Endodermal cell (in vitro differentiated cells): ENCODE results near the gene TM9SF1. TPM values are rescaled to one million over a fixed set of nuclear protein-coding genes. Genes with fewer than 3 reads are reported as not detected.

Source experiments
- DNase-seq: peaks from one replicate; pipeline ENCODE4 v3.0.0-alpha.2; 2017
- H3K27ac ChIP-seq: 2 replicates; pipeline ENCODE4 v1.5.1; 2013; ENCODE audit warnings: mild to moderate bottlenecking, low read depth, low read length, moderate library complexity
- H3K27me3 ChIP-seq: 2 replicates; pipeline ENCODE4 v1.6.1; 2013; ENCODE audit warnings: mild to moderate bottlenecking, low read length, moderate library complexity; ENCODE audit not compliant: insufficient read depth, control insufficient read depth, poor library complexity, severe bottlenecking
- H3K36me3 ChIP-seq: 2 replicates; pipeline ENCODE4 v1.7.0; 2013; ENCODE audit warnings: mild to moderate bottlenecking, low read length, moderate library complexity; ENCODE audit not compliant: control insufficient read depth, insufficient read depth
- H3K4me1 ChIP-seq: one replicate; pipeline ENCODE4 v1.7.0; 2013; ENCODE audit warnings: low read length; ENCODE audit not compliant: control insufficient read depth, insufficient read depth
- H3K4me3 ChIP-seq: 2 replicates; pipeline ENCODE4 v1.5.1; 2013; ENCODE audit warnings: mild to moderate bottlenecking, low read length, moderate library complexity
- H3K9ac ChIP-seq: 2 replicates; pipeline ENCODE4 v1.6.1; 2013; ENCODE audit warnings: mild to moderate bottlenecking, low read length, moderate library complexity; ENCODE audit not compliant: poor library complexity, severe bottlenecking; ENCODE audit errors: extremely low read depth
- H3K9me3 ChIP-seq: 2 replicates; pipeline ENCODE4 v1.6.1; 2013; ENCODE audit warnings: mild to moderate bottlenecking, low read length, moderate library complexity; ENCODE audit not compliant: control insufficient read depth
- H3K27ac Mint-ChIP-seq: 2 replicates; pipeline ENCODE4 v1.8.0; 2020; ENCODE audit warnings: mixed read lengths
- H3K27me3 Mint-ChIP-seq: 2 replicates; pipeline ENCODE4 v1.8.0; 2021; ENCODE audit warnings: mild to moderate bottlenecking, mixed read lengths; ENCODE audit not compliant: insufficient read depth
- H3K36me3 Mint-ChIP-seq: 2 replicates; pipeline ENCODE4 v1.8.0; 2020; ENCODE audit warnings: low read depth, mixed read lengths
- H3K4me1 Mint-ChIP-seq: 2 replicates; pipeline ENCODE4 v1.8.0; 2020; ENCODE audit warnings: mixed read lengths
- H3K4me3 Mint-ChIP-seq: 2 replicates; pipeline ENCODE4 v1.8.0; 2020; ENCODE audit warnings: mild to moderate bottlenecking, moderate library complexity, mixed read lengths
- H3K9me3 Mint-ChIP-seq: 2 replicates; pipeline ENCODE4 v1.8.0; 2020; ENCODE audit warnings: mild to moderate bottlenecking, mixed read lengths
- WGBS, 2 experiments: methylation state at CpG; one replicate each; pipeline versions ENCODE4 v1.1.5 to v1.1.7; 2013; ENCODE audit warnings: missing lambda C conversion rate in 2 of 2, mixed read lengths in 1 of 2; ENCODE audit not compliant: insufficient coverage in 1 of 2, insufficient read length in 1 of 2; 5-methylcytosine and 5-hydroxymethylcytosine counted together
- total RNA-seq, 2 donors: library from RNA; stranded (reverse); fragmentation: NEBNext Ultra II Directional in 1 of 2; extraction: Animal tissue kit (Norgen Biotek cat#: 25700) in 1 of 2; gene quantifications; 2 replicates in 1 of 2; 3 replicates in 1 of 2; pipeline ENCODE4 v1.2.1, GENCODE V29; 2021
- TF ChIP-seq, protein P1 (sequence below): fragments of 200-600 bp; sonication (generic); conservative IDR thresholded peaks from 2 replicates; pipeline ENCODE4 v1.5.0; 2021; ENCODE audit warnings: antibody characterized with exemption, mild to moderate bottlenecking

Gene TM9SF1
- total RNA-seq, 2 donors from 2014 or later, result 37.4 to 40.8 TPM

DNA sequence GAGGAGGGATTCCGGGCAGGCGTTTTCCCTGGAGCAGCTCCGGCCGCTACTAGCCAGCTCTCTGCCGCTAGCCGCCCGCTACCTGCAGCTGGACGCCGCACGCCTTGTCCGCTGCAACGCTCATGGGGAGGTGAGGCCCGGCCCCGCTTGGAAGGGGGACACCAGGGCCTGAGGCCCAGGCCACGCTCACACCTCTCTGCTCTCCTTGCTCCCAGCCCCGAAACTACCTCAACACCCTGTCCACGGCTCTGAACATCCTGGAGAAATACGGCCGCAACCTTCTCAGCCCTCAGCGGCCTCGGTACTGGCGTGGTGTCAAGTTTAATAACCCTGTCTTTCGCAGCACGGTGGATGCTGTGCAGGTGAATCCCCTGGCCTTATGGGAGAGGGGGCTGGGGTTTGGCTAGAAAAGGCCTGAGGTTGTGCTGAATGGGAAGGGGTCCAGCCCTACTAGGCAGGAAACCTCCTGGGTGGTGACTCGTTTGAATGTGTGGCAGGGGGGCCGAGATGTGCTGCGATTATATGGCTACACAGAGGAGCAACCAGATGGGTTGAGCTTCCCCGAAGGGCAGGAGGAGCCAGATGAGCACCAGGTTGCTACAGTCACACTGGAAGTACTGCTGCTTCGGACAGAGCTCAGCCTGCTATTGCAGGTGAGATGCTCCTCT lies 47.3 kb downstream of the TM9SF1 start:
- peak overlapping the region; percentile 92 for H3K4me3 Mint-ChIP-seq
- peaks cover 52% of the 10 kb centered on the region for H3K36me3 Mint-ChIP-seq
- H3K9ac ChIP-seq, result peak overlapping the region; percentile 66
- peaks cover 20% of the 10 kb centered on the region for H3K4me1 Mint-ChIP-seq
- TF ChIP-seq, protein P1, sequence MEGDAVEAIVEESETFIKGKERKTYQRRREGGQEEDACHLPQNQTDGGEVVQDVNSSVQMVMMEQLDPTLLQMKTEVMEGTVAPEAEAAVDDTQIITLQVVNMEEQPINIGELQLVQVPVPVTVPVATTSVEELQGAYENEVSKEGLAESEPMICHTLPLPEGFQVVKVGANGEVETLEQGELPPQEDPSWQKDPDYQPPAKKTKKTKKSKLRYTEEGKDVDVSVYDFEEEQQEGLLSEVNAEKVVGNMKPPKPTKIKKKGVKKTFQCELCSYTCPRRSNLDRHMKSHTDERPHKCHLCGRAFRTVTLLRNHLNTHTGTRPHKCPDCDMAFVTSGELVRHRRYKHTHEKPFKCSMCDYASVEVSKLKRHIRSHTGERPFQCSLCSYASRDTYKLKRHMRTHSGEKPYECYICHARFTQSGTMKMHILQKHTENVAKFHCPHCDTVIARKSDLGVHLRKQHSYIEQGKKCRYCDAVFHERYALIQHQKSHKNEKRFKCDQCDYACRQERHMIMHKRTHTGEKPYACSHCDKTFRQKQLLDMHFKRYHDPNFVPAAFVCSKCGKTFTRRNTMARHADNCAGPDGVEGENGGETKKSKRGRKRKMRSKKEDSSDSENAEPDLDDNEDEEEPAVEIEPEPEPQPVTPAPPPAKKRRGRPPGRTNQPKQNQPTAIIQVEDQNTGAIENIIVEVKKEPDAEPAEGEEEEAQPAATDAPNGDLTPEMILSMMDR, result no peak
- H3K27ac Mint-ChIP-seq, result no peak overlapping the region
- H3K27me3 ChIP-seq, result no peaks in the 10 kb centered on the region
- H3K4me1 ChIP-seq, result peaks cover 6% of the 10 kb centered on the region
- H3K4me3 ChIP-seq, result peak overlapping the region; percentile 98
- no peak overlapping the region for H3K27ac ChIP-seq
- DNase-seq, result no peak
- 9 to 28% methylated on average over 9 to 29 of the region's 29 CpGs for WGBS, 2 experiments
- no peaks in the 10 kb centered on the region for H3K9me3 Mint-ChIP-seq
- no peaks in the 10 kb centered on the region for H3K27me3 Mint-ChIP-seq
- H3K36me3 ChIP-seq, result peaks cover 62% of the 10 kb centered on the region
- no peaks in the 10 kb centered on the region for H3K9me3 ChIP-seq

DNA sequence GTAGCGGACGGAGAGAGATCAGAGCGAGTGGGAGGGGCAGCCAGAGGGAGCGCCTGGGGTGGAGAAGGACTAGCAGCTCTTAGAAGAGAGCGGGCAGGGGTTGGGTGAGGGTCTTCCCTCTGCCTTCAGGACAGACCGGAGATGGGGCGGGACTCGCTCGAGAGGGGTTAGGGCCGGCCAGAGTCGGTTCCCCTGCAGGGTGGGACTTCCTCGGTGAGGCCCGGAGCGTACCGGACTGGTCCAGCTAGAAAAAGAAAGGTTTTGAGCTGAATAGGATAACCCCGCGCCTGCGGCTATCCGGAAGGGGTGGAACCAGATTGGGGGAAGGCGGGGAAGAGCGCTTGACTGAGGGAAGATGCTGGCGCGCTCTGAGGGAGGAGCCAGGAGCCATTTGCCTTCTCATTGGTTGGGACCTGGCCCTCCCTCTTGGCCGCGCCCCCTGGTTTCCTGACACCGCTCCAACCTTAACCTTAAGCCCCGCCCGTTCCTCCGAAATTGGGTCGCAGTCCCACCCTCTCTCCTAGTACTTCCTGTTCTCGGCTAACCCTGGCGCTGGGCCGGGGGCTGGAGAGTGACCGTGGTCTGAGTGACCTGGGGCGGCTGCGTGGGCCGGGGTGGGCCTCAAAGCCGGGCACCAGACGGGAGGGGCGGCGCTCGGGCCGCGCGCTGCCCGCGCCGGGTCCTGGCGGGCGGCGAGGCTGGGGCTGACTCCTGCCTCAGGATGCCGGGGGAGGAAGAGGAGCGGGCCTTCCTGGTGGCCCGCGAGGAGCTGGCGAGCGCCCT lies 48.1 kb downstream of the TM9SF1 start, which contains the start of gene RNF31:
TSS of gene RNF31 (plus strand) at position 521 of the 783 bp plus-strand sequence. CDS start at position 722, 201 bp downstream.
- peak within 1 kb of the TSS; percentile 75 for H3K27ac ChIP-seq
- DNase-seq, result peak; percentile 98
- 0% methylated on average over 15 to 57 of the region's 57 CpGs for WGBS, 2 experiments
- Mint-ChIP-seq H3K4me1 (peaks cover 20% of the 10 kb centered on the region), H3K4me3 (peak within 1 kb of the TSS; percentile 92), H3K27ac (peak within 1 kb of the TSS; percentile 98), H3K36me3 (peaks cover 49% of the 10 kb centered on the region), H3K9me3 (no peaks in the 10 kb centered on the region), H3K27me3 (no peaks in the 10 kb centered on the region)
- H3K4me1 ChIP-seq, result peaks cover 6% of the 10 kb centered on the region
- TF ChIP-seq, protein P1, result no peak
- H3K9ac ChIP-seq, result peak within 1 kb of the TSS; percentile 66
- no peaks in the 10 kb centered on the region for H3K9me3 ChIP-seq
- H3K36me3 ChIP-seq, result peaks cover 57% of the 10 kb centered on the region
- H3K27me3 ChIP-seq, result no peaks in the 10 kb centered on the region
- peak within 1 kb of the TSS; percentile 98 for H3K4me3 ChIP-seq

DNA sequence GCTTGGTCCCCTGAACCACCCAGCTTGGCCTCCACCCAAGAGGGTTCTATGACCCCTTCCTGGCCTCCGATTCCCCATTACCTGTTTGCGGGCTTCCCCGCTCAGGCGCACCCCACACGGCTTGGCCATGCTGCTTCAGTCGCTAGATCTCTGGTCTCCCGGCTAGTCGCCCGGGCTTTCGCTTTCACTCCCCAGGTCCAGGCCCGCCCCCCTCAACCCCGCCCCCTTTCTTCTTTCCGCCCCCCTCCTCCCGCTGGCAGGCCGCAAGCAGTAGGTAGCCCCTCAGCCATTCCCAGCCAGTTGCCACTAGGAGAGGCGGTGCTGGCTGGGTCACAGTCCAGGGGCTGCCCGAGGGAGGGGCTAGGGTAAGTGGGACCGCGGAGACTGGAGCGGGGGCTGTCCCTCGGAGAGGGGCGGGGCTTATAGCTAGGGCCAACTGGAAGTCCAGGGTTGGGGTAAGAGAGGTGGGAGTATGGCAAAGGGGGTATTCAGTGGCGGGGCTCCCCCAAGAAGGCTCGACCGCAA lies 48.7 kb downstream of the TM9SF1 start, which contains the start of gene PSME2:
TSS of gene PSME2 (minus strand) at position 158 of the 525 bp plus-strand sequence. CDS start at position 129, 29 bp downstream.
- peak within 1 kb of the TSS; percentile 98 for H3K4me3 ChIP-seq
- Mint-ChIP-seq H3K36me3 (peaks cover 43% of the 10 kb centered on the region), H3K4me1 (peaks cover 20% of the 10 kb centered on the region), H3K27ac (peak within 1 kb of the TSS; percentile 98), H3K9me3 (no peaks in the 10 kb centered on the region), H3K27me3 (no peaks in the 10 kb centered on the region), H3K4me3 (peak within 1 kb of the TSS; percentile 92)
- no peaks in the 10 kb centered on the region for H3K9me3 ChIP-seq
- H3K36me3 ChIP-seq, result peaks cover 51% of the 10 kb centered on the region
- H3K9ac ChIP-seq, result peak within 1 kb of the TSS; percentile 66
- H3K4me1 ChIP-seq, result peaks cover 6% of the 10 kb centered on the region
- TF ChIP-seq, protein P1, result peak; percentile 19
- 0% methylated on average over 6 to 22 of the region's 25 CpGs for whole genome bisulfite sequencing, 2 experiments
- H3K27ac ChIP-seq, result peak within 1 kb of the TSS; percentile 75
- no peaks in the 10 kb centered on the region for H3K27me3 ChIP-seq
- peak; percentile 99 for DNase-seq
